HG02973 (cell line): ENCODE measurements around the gene CDK5.
"Not testable (repeated sequence)": the region's sequence is repeated elsewhere in the genome, so short reads cannot be mapped to it uniquely, and the experiment has no call there.

Experiments
- ATAC-seq: cut with Tn5 transposase; IDR thresholded peaks from one replicate; pipeline ENCODE4 v1.9.1; 2021; ENCODE audit warnings: moderate library complexity; ENCODE audit not compliant: unreplicated experiment

The CDK5 gene

DNA sequence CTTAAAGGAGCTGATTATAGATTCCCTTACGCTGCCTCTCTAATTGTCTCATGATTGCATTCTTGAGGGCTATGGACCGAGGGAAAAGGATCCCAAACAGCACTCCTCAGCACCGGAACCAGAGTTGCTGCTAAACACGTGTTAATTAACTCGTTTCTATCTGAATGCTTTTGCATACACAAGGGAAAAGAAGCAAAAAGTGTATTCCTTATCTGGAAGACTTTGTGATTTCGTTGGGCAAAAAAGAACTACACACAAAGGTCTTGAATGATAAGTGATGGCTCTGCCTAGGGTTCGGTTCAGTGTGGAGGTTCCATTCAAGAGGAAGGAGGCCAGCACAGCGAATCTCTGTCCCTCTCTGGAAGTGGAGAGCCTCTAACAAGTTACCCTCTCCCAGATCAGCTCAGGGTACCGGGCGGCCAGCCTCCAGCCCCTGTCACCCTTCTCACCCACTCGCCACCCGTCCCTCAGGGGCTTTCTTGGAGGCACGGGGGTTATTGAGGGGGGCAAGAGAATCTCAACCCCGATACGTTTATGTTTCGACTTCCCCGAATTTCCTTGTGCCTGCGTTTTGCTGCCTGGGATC lies 1.2 kb upstream of the CDK5 start:
- no peak for ATAC-seq

DNA sequence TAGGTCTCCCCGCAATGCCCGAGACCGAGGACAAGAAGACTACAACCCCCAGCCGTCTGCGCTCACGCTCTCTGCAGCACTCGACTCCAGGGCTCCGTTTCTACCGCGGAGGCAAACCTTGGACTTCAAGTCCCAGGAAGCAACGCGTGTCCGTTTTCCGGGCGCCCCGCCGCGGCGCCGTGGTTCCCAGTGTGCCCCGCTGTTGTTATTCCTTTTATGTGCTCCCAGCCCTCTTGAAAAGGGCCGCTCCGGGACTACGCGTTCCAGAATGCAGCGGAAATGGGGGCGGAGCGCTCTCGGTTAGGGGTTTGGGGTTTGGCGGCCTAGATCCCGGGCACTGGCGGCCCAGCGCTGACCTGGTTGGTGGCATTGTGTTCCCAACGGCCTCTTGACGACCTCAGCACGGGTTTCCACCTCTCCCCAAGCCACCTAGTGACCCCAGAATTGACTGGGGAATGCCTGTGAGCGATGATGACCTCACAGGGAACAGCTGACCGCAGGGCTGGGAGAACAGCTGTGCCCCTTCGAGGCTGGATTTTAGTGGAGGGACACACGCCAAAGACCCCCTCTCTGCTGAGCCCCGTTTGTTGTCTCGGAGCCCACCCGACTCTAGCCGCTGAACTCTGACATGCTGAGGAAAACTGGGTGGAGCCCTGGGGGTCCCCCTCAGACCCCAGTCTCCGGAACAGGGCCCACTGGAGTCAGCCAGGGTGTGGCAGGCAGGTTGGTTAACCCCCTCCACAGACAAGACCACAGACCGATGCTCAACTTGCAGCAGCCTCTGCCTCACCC lies 488 bp upstream of the CDK5 start:
- ATAC-seq: peak; percentile 86

DNA sequence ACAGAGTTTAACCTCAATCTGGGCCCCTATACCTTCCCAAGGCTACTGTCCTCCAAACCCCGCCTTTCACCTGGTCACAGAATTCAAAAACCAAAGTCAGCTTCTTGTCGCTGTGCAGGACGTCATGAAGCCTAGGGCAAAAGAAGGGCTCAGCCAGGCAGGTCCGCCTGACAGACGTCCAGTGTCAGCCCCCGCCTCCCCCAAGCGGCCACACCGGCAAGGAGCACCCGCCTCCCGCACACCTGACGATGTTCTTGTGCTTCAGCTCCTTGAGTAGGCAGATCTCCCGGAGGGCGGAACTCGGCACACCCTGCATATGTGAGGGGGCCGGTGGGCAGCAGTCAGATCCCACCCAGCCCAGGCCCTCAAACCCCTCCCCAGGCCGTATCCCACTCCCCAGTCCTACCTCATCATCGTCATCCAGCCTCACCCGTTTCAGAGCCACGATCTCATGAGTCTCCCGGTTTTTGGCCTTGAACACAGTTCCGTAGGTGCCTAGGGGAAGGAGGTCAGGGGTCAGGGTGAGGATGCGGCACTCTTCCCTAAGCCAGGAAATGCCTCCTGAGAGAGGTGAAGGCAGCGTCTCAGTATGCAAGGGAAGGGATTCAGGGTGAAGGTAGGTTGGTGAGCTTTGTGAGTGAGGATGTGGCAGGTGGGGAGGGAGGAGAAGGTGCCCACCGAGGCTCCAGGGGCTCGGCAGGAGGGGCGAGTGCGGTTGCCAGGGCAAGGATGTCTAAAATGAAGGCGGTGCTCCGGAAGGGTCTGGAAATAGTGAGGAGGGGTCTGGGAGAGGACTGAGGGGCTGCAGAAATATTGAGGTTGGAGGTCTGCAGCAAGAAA lies 811 bp downstream of the CDK5 start:
- ATAC-seq: no peak

DNA sequence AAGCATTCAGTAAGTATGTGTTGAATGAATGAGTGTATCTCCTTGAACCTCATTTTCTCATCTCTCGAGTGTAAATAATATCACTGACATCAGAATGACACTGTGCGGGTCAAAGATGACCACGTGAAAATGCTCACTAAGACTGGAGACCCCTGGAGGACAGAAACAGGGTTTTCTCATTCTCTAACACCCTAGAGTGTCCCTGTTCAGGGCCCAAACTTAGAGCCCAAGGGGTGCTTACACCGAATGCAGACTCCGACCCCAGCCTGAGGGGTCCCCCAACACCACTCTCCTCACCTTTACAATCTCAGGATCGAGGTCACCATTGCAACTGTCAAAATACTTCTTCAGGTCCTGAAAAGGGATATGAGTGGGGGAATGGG lies 1.4 kb downstream of the CDK5 start:
- ATAC-seq: no peak

DNA sequence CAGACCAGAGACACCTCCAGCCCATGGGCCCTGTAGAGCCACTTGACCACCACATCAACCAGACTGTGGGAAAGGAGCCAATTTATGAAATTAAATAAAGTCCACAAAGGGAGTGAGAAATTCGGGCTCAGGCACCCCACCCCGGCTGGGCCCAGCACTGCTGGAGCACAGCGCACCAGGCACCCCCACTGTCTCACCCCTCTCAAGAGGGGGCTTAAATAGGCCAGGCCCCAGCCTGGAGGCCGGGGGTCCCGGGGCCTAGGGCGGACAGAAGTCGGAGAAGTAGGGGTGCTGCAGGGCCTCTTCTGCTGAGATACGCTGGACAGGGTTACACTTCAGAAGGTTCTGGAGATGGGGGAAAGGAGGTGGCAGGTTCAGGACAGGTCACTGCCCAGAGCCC lies 3.9 kb downstream of the CDK5 start:
- ATAC-seq: no peak

DNA sequence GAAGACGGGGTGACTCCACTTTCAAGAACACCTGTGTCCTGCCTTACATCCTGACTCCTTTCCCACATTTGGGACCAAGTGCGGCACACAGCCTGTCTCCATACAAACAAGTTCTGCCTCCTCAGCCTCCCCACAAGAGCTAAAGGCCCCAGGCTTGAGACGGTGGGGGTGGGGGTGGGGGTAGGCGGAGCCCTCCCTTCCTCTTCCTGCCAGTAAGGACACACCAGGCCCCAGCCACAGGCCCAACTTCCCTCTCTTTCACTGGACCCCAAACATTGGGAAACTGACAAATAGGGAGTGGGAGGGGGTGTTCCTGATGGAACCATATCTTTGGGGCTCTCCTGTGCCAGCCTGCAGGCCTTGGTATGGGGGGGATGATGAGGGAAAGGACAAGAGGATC lies 4.6 kb downstream of the CDK5 start:
- no peak for ATAC-seq

DNA sequence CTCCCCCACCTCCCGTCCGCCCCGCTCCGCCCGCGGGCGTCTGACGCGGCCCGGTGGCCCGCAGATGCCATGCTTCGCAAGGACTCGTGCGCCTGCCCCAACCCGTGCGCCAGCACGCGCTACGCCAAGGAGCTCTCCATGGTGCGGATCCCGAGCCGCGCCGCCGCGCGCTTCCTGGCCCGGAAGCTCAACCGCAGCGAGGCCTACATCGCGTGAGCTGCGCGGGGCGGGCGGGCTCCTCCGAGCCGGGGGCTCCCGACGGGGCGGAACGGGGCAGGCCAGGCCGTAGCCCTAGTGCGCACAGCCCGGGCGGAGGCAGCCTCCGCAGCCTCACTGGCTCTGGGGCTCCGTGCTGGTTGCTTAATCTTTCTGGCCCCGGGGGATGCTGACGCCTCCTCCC lies 6.6 kb downstream of the CDK5 start:
- no peak for ATAC-seq

DNA sequence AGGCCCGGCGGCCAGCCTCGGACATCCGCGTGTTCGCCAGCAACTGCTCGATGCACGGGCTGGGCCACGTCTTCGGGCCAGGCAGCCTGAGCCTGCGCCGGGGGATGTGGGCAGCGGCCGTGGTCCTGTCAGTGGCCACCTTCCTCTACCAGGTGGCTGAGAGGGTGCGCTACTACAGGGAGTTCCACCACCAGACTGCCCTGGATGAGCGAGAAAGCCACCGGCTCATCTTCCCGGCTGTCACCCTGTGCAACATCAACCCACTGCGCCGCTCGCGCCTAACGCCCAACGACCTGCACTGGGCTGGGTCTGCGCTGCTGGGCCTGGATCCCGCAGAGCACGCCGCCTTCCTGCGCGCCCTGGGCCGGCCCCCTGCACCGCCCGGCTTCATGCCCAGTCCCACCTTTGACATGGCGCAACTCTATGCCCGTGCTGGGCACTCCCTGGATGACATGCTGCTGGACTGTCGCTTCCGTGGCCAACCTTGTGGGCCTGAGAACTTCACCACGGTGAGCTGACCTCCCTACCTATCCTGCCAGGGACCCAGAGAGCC lies 8.7 kb downstream of the CDK5 start:
- ATAC-seq: no peak

DNA sequence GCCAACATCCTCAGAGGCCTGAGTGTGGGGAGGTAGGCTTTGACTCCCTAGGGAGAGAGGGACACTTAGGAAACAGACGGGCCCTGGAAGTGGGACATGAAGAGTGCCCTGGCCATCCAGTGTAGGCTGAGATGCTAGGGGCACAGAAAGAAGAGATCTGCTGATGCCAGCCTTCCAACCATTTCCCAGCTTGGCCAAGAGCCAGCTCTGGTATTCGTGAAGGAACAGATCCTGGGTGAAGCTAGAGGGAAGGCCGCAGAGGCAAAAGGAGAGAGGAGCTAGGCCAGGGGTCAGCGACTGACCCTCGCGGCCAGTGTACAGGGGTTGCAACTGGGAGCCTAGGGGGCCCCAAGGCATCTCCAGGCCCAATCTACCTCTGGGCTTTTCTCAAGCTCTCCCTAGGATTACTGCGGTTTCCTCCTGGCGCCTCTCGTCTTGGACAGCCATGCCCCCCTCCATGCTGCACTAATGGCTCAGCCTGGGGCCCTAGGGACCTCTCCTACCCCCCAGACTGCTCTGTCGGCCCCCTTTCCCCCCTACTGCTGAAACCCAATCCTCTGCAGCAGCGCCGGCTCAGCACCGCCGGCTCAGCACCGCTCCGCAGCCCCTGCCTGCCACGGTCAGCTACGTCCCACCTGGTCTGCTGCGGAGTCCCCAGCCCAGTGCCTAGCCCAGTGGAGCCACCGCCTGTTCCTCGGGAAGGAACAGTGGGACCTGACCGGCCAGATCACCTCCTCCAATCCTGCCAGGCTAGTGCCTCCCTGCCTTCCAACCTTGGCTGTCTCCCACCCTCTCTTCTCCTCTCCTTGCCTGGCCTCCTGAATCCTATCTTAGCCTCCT lies 9.5 kb downstream of the CDK5 start, which contains the start of gene ASIC3:
Gene ASIC3 (plus strand): TSS at position 556 of the 840 bp plus-strand sequence. CDS start 355 bp downstream, outside the sequence.
- ATAC-seq: no peak

DNA sequence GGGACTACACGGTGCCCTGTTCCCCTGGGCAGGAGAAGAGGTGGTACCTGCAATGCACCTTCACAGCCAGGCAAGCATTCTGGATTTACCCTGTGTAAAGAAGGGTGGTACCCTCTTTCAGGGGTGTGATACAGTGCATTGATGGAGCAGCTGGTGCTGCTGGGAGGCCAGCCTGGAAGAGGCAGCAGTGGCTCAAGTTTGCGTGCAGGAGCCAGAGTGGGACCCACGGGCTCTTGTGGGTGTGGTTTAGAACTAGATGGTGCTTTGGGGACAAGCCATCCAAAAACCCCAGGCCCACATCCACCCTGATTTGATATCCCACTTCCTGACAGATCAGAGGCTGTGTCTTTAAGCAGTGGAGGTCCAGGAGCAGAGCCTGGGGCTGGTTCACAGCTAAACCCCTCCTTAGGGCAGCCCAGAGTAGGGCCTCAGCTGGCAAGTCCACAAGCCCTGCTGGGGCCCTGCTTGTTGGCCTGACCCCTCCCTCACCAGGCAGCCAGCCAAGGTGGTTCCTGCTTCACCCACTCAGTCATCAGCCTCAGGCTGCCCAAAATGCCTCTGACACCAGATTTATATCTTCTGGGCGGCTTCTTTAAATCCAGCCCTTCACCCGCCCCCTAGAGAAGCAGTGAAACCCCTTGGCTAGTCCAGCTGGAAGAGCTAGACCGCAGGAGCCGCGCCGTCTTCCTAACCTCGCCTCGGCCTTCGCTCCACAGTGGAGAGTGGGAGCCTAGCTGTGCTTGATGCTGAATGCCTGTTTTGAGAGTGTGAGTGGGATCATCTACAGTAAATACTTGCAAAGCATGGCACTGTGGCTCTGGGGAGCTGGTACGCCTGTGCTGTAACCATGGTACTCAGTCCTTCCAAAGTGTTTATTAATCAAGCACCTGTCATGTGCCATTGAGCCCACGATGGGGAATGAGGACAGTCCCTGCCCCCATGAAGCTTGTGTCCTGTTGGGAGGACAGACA lies 10.8 kb downstream of the CDK5 start:
- ATAC-seq: no peak

DNA sequence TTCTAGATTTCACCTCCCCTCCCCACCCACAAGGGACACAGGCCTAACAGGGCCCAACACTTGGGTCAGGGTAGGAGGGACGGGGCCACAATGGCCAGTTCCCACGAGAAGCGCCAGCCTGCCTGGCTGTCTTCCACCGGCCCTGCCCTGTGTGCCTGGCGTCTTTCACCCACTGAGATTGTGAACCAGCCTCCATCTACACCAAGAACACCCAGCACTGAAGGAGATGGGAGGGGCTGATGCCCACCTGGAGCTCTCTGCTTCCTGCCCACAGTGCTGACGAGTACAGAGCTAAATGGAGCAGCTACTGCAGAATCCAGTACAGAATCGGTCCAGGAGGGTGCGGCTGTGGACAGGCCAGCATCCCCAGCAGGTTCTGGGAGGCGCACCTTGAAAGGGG lies 11.7 kb downstream of the CDK5 start:
- ATAC-seq: no peak

DNA sequence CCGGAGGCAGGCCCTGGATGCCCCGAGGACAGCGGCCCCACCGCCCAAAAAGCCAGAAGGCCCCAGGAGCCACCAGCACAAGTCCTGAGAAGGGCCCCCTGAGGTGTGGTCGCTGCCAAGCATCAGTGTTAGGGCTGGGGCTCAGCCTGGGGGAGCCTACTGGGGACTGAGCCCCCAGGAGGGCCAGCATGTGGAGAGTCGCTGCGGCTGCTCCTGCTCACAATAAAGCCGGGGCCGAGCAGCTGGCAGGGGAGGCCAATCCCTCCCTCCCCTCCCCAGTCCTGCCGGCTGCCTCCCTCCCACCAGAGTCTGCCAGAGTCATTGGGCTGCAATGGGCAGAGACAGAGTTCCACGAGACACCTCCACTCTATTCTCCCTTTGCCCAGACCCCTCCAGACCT lies 12.4 kb downstream of the CDK5 start:
- ATAC-seq: no peak

DNA sequence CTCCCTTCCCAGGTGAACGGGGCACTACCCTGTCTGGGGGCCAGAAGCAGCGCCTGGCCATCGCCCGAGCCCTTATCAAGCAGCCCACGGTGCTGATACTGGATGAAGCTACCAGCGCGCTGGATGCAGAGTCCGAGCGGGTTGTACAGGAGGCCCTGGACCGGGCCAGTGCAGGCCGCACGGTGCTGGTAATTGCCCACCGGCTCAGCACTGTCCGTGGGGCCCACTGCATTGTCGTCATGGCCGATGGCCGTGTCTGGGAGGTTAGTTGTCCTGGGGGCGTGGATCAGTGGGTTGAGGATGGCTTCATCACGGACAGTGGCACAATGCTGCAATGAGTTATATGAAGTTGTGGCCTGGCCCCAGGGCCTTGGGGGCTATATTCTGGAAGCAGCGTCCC lies 13.7 kb downstream of the CDK5 start:
- ATAC-seq: no peak

DNA sequence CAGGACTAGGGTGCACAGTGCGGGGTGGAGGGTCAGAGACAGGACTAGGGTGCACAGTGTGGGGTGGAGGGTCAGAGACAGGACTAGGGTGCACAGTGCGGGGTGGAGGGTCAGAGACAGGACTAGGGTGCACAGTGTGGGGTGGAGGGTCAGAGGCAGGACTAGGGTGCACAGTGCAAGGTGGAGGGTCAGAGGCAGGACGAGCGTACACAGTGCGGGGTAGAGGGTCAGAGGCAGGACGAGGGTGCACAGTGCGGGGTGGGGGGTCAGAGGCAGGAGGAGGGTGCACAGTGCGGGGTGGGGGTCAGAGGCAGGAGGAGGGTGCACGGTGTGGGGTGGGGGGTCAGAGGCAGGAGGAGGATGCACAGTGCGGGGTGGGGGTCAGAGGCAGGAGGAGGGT lies 14.2 kb downstream of the CDK5 start:
- ATAC-seq: not testable (repeated sequence)

DNA sequence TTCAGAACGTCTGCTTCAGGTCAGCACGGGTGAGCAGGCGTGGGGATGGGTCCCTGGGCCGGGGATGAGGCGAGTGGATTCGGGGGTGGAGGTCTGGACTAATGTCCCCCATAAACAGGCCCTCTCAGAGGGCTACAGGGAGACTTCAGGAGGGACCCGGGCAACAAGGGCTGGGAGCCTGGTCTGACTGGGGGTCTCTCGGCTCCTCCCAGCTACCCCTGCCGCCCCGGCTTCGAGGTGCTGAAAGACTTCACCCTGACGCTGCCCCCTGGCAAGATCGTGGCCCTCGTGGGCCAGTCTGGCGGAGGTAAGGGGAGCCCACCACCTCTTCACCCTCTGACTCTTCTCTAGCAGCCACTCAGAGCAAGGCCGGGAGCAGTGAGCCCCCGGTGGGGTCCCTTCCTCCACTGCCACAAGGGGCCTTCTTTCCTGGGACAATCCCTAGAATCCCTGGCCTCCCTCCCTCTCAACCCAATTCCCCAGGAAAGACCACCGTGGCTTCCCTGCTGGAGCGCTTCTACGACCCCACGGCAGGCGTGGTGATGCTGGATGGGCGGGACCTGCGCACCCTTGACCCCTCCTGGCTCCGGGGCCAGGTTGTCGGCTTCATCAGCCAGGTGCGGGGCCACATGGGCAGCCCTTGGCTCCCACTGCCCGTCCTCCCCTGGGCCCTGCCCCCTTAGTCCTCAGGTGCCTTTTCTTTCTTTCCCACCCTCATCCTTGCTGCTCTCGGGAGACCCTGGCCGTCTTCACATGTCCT lies 16.9 kb downstream of the CDK5 start:
- ATAC-seq: no peak

DNA sequence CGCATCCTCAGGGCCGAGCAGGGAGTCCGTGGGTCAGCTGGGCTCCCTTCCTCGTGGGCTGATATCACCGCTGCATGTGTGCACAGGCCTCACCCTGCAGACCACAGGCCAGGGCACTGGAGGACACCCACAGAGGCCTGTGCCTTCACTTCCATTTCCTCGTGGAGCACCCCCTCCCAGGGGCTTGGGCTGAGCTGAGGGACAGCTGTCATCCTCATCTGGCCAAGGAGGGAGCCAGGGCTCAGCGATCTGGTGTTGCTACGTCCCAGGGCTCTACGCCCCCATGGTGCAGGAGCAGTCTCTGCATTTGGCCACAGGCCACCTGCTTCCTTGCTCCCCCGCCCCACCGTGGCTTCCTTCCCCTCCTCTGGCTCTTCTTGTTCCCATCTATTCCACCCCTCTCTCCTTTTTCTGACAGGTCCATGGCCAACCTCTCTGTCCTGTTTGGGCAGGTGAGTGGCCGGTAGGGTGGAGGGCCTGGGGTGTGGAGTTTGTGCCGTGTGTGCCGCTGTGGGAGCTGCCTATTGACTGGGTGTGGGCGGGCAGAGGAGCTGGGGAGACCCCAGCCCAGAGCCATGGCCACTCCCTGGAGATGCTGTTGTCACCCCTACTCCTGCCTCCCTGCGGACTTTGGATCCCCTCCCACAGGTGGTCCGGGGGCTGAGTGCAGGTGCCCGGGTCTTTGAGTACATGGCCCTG lies 17.7 kb downstream of the CDK5 start:
- ATAC-seq: no peak

DNA sequence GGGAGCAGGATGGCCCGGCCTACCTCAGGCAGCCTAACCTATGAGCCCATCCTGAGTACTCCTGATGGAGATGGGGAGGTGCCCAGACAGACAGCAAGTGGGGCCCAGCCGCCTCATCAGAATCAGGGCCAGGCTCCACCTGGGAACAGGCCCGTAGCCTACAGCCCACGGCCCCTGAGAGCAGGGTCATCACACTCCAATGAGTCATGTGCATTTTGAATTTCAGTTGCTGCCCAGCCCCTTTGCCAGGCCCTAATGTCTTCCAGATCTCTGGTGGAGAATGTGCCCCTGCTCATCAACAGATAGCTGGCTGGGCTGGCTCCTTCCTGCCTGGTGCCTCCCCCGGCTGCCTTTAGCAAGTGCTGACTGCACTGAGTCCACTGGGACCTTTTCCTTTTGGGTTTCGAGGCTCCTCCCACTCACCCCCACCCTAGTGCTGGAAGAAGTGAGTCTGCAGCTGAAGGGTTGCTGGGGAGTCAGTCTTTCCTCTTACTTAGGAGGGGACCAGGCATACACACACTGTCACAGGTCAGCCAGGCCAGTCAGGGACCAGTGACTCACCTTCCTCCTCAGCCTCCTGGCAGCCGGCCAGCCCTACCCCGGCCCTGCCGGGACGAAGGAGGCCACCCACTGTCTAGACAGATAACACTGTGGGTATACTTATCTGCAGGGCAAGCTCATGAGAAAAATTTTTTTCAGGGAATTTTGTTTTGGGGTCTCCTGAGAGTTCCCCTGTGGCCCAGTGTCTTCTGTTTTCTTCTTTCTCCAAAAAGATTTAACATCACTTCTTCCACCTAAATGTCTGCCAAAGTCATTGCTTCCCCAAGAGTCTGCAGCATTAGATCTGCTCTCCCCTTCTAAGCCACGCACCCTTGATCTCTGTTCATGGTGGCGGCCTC lies 18.5 kb downstream of the CDK5 start:
- ATAC-seq: no peak
